ENCODE data around the gene IDH3B. TPM values are rescaled to one million over a fixed set of nuclear protein-coding genes. Genes with fewer than 3 reads are reported as not detected.

The IDH3B gene
- polyA plus RNA-seq, 1 experiment = 143 TPM

DNA sequence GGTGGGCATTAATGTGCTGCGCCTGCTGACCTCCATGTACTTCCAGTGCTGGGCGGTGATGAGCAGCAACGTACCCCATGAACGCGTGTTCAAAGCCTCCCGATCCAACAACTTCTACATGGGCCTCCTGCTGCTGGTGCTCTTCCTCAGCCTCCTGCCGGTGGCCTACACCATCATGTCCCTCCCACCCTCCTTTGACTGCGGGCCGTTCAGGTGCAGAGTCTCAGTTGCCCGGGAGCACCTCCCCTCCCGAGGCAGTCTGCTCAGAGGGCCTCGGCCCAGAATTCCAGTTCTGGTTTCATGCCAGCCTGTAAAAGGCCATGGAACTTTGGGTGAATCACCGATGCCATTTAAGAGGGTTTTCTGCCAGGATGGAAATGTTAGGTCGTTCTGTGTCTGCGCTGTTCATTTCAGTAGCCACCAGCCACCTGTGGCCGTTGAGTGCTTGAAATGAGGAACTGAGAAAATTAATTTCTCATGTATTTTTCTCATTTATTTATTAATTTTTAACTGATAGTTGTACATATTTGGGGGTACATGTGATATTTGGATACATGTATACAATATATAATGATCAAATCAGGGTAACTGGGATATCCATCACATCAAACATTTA, 46.8 kb downstream of the IDH3B start:
- ChIA-PET CTCF (no interaction called here), POLR2A (no interaction called here)
- Histone ChIP-seq H3K4me3 (ENCODE audit: low read depth, low read length) (no peak overlapping the region), H3K36me3 (ENCODE audit: control insufficient read depth, insufficient read depth, low read length) (no peaks in the 10 kb centered on the region), H3K27me3 (ENCODE audit: control insufficient read depth, insufficient read depth, low read length) (peaks cover 5% of the 10 kb centered on the region)
- DNase-seq (ENCODE audit: low read depth) = no peak
- no peak for TF ChIP-seq CTCF (IDR thresholded peaks at IDR 0.05; ENCODE audit: insufficient read depth, low read depth, low read length)

GRCh38 chr20:2616634-2617033, 47.4 kb downstream of the IDH3B start:
- H3K4me3 ChIP-seq (ENCODE audit: low read depth, low read length) = no peak overlapping the region
- no peak for DNase-seq (ENCODE audit: low read depth)
- TF ChIP-seq CTCF (IDR thresholded peaks at IDR 0.05; ENCODE audit: insufficient read depth, low read depth, low read length) = no peak
- POLR2A ChIA-PET = no interaction called here
- H3K27me3 ChIP-seq (ENCODE audit: control insufficient read depth, insufficient read depth, low read length) = peaks cover 6% of the 10 kb centered on the region
- CTCF ChIA-PET = no interaction called here
- H3K36me3 ChIP-seq (ENCODE audit: control insufficient read depth, insufficient read depth, low read length) = no peaks in the 10 kb centered on the region

- CTCF ChIA-PET = no interaction called here
- no peaks in the 10 kb centered on the region for H3K36me3 ChIP-seq (ENCODE audit: control insufficient read depth, insufficient read depth, low read length)
Measured at GRCh38 chr20:2612073-2612472, 51.9 kb downstream of the IDH3B start.

DNA sequence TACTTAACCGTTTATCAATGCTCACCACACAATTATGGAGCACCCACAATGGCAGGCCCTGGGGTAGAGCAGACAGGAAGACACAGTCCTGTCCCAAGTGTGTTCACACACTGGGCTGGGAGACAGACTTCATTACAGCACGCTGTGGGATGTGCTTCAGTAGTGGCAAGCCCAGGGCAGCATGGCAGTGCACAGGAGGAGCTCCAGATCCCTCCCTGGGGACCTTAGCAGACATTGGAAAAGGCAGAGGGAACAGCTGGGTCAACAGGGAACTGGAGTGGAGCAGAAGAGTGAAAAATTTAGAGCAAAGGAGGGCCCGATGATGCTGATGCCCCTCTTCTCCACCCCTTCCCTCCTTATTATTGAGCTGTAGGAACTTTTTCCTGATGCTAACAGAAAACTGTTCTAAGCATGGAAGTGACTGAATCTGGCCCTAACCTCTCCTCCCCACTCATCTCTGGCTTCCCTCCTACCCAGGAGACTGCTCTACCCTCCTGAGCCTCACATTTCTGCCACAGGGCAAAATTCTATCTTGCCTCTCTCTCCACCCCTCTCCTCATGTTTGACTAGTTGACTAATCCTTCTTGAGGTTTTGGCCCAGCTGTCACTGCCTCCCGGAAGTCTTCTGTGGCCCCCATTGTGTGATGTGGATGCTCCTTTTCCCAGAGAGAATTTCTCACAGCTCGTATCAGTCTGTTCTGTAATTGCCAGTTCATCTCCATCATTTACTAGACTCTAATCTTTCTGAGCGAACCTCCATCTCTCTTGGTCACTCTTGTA, 52.9 kb downstream of the IDH3B start:
- H3K4me3 ChIP-seq (ENCODE audit: low read depth, low read length) = no peak overlapping the region
- CTCF ChIA-PET = no interaction called here
- no peak for TF ChIP-seq CTCF (IDR thresholded peaks at IDR 0.05; ENCODE audit: insufficient read depth, low read depth, low read length)
- DNase-seq (ENCODE audit: low read depth) = no peak
- POLR2A ChIA-PET = no interaction called here
- H3K36me3 ChIP-seq (ENCODE audit: control insufficient read depth, insufficient read depth, low read length) = no peaks in the 10 kb centered on the region
- peaks cover 6% of the 10 kb centered on the region for H3K27me3 ChIP-seq (ENCODE audit: control insufficient read depth, insufficient read depth, low read length)

More at GRCh38 chr20:2612073-2612472, 51.9 kb downstream of the IDH3B start:
- Histone ChIP-seq H3K4me3 (ENCODE audit: low read depth, low read length) (no peak overlapping the region), H3K27me3 (ENCODE audit: control insufficient read depth, insufficient read depth, low read length) (peaks cover 6% of the 10 kb centered on the region)
- no peak for DNase-seq (ENCODE audit: low read depth)
- TF ChIP-seq CTCF (IDR thresholded peaks at IDR 0.05; ENCODE audit: insufficient read depth, low read depth, low read length) = no peak
- POLR2A ChIA-PET = no interaction called here

- ChIA-PET CTCF (interaction anchor here (0.5 kb wide), 1 partner anchor 189 kb away, joined by 3 read pairs; no protein-coding TSS in a partner anchor), POLR2A (no interaction called here)
- DNase-seq (ENCODE audit: low read depth) = no peak
- Histone ChIP-seq H3K27me3 (ENCODE audit: control insufficient read depth, insufficient read depth, low read length) (peaks cover 6% of the 10 kb centered on the region), H3K36me3 (ENCODE audit: control insufficient read depth, insufficient read depth, low read length) (no peaks in the 10 kb centered on the region), H3K4me3 (ENCODE audit: low read depth, low read length) (no peak overlapping the region)
- TF ChIP-seq CTCF (IDR thresholded peaks at IDR 0.05; ENCODE audit: insufficient read depth, low read depth, low read length) = no peak
Measured at GRCh38 chr20:2610326-2610725, 53.7 kb downstream of the IDH3B start.

Small RNA genes within 50 kb of the gene (small RNA-seq; reads per million reads assigned to genes)
- gene SNORA51 (ENCODE audit: insufficient read length, low read depth, low replicate concordance) = not detected
- not detected for gene SNORD110 (ENCODE audit: insufficient read length, low read depth, low replicate concordance)
- not detected for gene SNORD56 (ENCODE audit: insufficient read length, low read depth, low replicate concordance)
- gene SNORD57 (ENCODE audit: insufficient read length, low read depth, low replicate concordance) = not detected
- gene SNORD86 (ENCODE audit: insufficient read length, low read depth, low replicate concordance) = not detected

Other genes starting within 250 kb of the IDH3B start
- 149 and 178 TPM in 2 replicates for gene SNRPB, start 193.4 kb downstream of the IDH3B start, polyA plus RNA-seq (2011; rRNA removed)
- 8.2 and 9.8 TPM in 2 replicates for gene ZNF343, start 155.3 kb downstream of the IDH3B start, polyA plus RNA-seq (2011; rRNA removed)
- gene TMC2, start 127.6 kb downstream of the IDH3B start, polyA plus RNA-seq (2011; rRNA removed) = not detected in 2 replicates
- gene NOP56, start 11.6 kb downstream of the IDH3B start, polyA plus RNA-seq (2011; rRNA removed) = 131 and 136 TPM in 2 replicates
- gene EBF4, start 28.6 kb upstream of the IDH3B start, polyA plus RNA-seq (2011; rRNA removed) = 1.2 and 1.9 TPM in 2 replicates
- gene CPXM1, start 136.4 kb upstream of the IDH3B start, polyA plus RNA-seq (2011; rRNA removed) = 0.78 and 1.6 TPM in 2 replicates
- gene C20orf141, start 150.8 kb upstream of the IDH3B start, polyA plus RNA-seq (2011; rRNA removed) = 0.12 TPM in 1 of 2 replicates, not detected in the other
- gene TMEM239, start 152.1 kb upstream of the IDH3B start, polyA plus RNA-seq (2011; rRNA removed) = not detected in 2 replicates
- gene PCED1A, start 176.4 kb upstream of the IDH3B start, polyA plus RNA-seq (2011; rRNA removed) = 12.7 and 23.5 TPM in 2 replicates
- 33.5 and 46.8 TPM in 2 replicates for gene VPS16, start 176.5 kb upstream of the IDH3B start, polyA plus RNA-seq (2011; rRNA removed)
- gene PTPRA, start 209.3 kb upstream of the IDH3B start, polyA plus RNA-seq (2011; rRNA removed) = 46.2 and 60.9 TPM in 2 replicates